Midbrain (tissue), 1 donor: ENCODE measurements around the gene CEACAM16.
A peak's percentile ranks its signal among the peaks of the same experiment; 100 is the strongest.

Experiments used
- DNase-seq: peaks from one replicate; lab custom pipeline; 2025; lab: John Stamatoyannopoulos, UW

The CEACAM16 gene

DNA sequence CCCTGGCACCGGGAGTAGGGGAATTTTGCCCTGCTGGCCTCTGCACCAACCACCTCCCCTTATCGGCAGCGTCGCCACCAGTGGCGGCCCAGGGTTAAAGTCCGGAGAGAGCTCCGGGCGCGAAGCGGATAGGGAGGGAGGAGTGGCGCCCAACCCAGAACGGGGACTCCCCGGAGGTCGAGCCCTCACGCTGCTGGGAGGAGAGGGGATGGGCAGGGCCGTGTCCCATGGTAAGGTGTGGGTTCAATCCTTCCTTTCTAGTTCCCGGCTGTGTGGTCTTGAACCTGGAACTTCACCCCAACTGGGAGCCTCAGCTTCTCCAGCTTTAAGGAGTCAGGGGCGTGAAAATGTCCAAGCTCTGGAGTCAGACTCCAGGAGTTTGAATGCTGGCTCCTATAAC lies 26.3 kb downstream of the CEACAM16 start:
- no peak for DNase-seq

DNA sequence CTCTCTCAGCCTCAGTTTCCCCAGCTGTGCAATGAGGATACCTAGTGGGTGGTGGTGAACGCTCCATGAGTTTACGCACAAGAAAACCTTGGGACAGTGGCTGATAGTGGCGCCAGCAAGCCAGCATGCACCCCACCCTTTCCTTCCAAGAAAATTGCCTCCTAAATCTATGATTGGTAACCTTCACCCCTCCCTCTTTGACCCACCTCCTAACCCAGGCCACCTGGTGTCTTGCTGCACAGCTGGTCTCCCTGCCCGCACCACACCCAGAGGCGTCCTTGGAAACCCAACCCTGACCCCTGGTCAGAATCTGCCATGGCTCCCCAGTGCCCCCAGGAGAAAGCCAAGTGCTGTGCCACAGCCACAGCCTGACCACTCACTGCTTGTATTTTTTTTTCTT lies 26.7 kb downstream of the CEACAM16 start:
- no peak for DNase-seq

DNA sequence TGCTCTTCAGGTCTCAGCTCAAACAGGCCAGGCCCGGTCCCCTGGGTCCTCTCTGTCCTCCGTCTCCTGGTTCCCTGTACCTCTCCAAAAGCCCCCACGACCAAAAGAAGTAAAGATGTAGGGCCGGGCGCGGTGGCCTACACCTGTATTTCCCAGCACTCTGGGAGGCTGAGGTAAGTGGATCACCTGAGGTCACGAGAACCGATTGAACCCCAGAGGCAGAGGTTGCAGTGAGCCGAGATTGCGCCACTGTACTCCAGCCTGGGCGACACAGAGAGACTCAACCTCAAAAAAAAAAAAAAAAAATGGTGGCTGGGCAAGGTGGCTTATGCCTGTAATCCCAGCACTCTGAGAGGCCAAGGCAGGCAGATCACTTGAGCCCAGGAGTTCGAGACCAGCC lies 27.5 kb downstream of the CEACAM16 start:
- no peak for DNase-seq

DNA sequence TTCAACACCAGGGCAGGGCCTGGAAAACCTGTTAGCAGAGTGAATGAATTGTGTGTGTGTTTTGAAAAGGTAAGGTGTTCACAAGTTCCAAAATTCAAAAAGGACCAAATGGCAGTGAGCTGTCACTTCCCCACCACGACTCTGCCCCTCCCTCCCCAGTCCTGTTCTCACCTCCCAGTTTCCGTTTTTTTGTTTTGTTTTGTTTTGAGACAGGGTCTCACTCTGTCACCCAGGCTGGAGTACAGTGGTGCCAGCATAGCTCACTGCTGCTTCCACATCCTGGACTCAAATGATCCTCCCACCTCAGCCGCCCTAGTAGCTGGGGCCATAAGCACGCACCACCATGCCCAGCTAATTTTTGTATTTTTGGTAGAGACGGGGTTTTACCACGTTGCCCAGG lies 29.2 kb downstream of the CEACAM16 start:
- no peak for DNase-seq

DNA sequence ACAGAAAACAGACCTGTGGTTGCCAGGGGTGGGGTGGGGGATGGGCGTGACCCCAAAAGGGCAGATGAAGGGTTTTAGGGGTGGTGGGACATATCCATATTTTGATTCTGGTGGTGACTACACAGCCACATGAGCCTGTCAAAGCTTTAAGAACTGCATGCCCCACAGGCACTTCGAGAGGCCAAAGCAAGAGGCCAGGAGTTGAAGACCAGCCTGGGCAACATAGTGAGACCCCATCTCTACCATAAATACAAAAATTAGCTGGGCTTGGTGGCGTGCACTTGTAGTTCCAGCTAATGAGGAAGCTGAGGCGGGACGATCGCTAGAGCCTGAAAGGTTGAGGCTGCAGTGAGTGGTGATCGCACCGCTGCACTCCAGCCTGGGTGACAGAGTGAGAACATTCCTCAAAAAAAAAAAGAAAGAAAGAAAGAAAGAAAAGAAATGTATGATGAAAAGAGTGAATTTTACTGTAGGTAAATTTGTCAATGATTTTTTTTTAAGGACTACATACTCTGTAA lies 30.6 kb downstream of the CEACAM16 start:
- DNase-seq = no peak

DNA sequence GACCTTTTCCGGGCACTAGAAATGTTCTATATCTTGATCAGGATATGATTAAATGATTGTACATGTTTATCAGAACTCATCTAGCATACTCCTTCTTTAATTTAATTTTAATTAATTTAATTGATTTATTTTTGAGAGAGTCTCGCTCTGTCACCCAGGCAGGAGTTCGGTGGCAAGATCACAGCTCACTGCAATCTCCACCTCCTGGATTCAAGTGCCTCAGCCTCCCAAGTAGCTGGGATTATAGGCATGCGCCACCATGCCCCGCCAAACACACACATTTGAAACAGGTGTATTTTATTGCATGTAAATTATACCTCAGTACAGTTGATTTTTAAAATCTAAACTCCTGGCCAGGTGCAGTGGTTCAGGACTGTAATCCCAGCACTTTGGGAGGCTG lies 32.1 kb downstream of the CEACAM16 start:
- no peak for DNase-seq

DNA sequence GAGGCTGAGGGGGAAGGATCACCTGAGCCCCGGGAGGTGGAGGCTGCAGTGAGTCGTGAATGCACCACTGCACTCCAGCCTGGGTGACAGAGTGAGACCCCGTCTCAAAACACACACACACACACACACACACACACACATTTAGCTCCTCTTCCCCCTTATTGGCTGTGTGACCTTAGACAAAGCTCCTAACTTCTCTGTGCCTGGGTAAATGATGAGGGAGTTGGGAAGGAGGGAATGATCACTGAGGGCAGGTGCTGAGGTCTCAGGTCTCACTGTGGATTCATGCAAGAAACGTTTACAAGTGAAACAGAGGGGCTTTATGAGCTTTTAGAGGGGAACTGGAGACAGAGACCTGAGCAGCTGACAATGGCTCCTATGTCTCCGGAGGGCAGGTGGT lies 32.7 kb downstream of the CEACAM16 start:
- no peak for DNase-seq

DNA sequence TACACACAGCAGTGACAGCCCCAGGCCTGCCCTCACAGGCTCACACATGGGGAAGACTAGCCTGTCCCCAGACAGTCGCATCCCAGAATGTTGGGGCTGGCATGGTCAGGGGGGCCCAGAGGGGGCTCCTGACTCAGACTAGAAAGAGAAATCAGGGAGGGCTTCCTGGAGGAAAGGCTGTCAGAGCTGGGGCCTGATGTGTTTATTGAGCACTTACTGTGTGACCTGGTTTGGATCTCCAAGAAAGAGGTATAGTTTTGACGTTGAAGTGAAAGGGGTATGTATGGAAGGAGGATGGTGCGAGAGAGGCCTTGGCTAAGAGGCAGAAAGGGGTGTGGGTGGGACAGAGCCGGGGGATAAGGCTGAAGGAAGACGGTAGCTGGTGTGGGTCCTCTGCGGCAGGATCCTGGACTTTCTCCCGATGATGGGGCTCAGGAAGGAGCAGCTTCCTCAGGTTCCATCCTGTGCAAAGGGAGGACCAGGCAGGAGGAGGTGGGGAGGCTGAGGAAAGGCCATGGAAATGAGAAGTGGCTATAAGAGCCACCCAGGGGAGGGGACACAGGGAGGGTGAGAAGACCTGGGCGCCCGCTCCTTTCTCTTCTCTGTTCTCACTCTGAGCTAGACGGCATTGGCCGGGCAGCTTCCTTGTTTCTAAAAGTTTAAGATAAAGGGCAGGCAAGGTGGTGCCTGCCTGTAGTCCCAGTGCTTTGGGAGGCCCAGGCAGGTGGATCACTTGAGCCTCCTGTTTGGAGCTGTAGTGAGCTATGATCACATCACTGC lies 33.5 kb downstream of the CEACAM16 start:
- DNase-seq = no peak

DNA sequence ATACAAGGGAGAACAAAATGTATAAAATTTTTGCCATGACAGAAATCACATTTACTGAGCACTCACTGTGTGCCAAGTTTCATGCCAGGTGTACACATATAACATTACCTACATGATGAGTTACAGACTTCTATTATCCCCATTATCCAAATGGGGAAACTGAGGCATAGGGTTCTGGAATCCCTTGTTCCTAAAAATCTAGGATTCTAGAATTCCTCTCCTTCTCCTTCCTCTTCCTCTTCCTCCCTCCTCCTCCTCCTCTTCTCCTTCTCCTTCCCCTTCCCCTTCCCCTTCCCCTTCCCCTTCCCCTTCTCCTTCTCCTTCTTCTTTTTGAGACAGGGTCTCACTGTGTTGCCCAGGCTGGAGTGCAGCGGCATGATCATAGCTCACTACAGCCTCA lies 35.4 kb downstream of the CEACAM16 start:
- no peak for DNase-seq

DNA sequence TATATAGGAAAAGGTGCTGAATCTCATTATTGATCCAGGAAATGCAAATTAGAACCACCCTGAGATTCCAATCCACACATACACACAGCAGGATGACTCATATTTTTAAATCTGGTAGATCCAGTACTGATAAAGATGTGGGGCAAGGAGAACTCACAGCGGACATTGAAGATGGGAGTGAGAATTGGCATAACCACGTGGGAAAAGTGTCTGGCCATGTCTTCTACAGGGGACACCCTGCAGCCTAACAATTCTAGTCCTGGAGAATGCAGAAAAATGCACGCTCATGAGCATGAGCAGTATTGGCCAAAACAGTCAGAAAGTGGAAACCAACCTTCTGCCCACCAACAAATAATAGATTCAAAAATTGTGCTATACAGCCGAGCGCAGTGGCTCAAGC lies 36.1 kb downstream of the CEACAM16 start:
- DNase-seq = no peak

DNA sequence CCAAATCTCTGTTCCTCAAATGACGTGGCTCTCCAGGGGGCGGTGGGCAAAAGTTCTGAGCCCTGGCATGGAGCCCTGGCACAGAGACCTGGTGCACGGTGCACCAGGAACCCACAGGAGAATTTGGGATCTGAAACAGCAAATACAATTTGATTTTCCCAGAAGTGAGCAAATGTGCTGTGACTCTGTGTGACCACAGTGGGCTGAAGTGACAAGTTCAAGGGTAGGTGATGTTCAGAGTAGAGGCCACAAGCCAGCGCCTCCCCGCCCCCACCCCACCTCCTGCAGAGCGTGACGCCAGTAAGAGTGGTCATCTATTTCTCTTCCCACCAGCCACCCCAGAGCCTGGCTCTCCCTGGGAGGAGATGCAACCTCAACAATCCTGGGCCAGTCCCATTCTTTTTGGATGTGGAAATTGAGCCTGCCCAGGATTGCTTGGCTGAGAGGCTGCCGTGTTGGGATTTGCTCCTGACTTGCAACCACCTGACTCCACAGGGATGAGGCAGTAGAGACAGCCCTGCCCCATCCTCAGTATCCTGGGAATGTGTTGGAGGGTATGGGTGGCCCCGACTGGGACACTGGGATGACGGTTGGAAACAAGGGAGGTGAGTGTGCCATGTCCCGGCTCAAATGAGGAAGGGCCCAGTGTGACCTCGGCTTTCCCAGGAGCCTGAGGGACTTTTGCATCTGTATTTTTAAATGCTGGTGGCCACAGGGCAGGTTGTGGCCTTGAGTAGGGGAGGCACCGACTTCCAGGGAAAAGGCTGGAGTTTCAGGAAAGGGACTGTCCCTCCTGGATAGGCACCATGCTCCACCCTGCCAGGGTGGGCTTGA lies 38.5 kb downstream of the CEACAM16 start:
- DNase-seq = no peak

DNA sequence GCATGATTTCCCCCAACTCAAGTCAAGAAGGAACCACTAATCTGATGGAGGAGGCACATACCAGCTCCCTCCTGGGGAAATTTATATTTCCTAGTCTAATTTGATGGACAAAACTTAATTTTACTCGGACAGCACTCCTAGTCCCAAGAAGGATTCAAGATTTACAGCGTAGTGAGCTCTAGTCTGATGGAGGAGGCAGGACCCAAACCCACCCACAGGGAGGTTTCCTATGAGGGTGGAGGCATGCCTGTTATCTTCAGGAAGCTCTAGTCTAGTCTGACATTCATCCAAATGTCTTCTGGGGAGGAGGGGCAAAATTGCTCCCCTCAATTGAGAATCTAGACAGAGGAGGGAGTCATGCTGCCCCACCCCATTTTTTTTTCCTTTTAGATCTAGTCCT lies 39.2 kb downstream of the CEACAM16 start:
- DNase-seq = no peak

DNA sequence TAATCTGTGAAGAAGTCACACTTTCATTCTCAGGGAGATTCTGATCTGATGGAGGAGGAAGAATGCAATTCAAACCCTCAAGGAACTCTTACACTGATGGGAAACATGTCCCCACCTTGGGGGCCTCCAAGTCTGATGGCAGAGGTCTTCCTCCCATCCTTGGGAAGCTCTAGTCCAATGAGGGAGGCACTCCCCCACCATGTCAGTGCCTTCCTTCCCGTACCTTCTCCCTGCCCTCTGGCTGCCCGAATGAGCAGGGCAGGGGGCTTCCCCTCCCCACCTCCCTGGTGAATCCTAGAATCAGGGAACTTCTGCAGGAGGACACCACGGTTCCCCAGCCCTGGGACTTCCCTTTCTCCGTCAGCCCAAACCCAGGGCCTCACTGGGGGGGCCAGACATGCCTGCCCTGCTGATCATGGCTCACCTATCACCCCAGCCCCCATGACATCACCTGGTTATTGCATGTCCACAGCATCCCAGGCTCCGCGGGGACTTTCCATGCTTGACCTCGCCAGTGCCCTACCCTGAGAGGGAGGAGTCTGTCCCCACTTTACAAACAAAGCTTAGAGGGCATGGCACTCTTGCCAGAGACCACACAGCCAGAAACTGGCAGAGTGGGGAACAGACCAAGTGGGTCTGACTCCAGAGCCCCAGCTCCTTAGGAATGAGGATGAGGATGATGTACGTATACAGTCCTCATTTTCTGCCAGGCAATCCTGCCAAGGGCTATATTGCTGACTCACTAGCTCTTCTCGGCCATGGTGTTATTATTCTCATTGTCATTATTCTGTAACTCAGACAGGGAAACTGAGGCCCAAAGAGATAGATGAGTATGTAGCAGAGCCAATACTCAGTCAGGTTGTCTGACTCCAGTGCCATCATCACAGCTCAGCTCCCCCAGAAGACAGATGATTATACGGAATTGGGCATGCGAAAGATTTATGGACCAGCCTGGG lies 39.9 kb downstream of the CEACAM16 start:
- DNase-seq = no peak

DNA sequence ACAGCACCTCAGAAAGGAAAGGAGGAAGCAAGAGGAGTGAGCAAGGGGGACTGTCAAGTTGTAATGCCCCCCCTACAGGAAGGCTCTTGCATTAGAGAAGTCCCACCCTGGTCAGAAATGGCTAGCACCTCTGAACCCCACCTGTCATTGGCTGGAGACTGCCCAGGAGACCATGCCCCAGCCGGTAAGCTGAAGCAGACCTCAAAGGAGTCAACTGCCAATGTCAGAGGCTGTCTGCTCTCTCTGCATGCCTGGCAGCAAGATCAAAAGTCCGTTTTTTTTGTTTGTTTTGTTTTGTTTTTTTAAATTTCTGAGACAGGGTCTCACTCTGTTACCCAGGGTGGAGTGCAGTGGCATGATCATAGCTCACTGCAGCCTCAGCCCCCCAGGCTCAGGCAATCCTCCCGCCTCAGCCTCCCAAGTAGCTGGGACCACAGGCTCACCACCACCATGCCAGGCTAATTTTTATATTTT lies 41.4 kb downstream of the CEACAM16 start:
- no peak for DNase-seq

DNA sequence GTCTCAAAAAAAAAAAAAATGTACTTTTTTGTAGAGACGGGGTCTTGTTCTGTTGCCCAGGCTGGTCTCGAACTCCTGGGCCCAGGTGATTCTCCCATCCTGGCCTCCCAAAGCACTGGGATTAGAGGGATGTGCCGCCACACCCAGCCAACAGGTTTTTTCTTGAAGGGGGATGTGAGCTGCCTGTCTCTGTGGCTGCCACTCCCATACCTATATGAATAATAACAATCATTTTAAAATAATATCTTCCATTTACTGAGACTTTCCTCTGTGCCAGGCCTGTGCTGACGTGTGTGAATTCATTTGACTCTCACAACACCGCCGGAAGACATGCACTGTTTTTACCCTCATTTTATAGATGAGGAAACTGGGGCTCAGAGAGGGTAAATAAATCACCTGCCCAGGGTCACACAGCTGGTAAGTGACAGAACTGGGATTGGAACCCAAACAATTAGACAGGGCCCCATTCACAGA lies 42.3 kb downstream of the CEACAM16 start:
- no peak for DNase-seq

DNA sequence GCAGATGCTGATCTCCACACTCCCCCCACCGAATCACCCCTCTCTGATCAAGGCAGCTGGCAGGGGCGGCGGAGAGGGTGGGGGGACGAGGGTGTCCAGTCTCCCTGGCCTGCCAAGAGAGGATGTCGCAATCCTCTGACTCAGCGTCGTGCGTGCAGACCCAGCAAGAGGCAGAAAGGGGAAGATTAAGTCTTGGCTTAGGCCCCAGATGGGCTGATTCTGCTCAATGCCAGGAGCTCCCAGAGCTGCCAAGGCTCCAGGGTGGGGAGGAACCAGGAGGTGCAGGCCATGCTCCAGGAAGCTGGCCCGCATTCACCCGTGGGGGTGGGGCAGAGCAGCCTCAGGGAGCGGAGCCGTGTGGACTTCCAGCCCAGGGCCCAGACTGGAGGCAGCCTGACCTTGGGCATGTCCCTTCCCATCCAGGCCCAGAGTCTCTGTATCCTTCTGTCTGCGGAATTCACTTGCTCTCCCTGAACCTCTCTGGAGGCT lies 42.9 kb downstream of the CEACAM16 start:
- peak; percentile 88 for DNase-seq

DNA sequence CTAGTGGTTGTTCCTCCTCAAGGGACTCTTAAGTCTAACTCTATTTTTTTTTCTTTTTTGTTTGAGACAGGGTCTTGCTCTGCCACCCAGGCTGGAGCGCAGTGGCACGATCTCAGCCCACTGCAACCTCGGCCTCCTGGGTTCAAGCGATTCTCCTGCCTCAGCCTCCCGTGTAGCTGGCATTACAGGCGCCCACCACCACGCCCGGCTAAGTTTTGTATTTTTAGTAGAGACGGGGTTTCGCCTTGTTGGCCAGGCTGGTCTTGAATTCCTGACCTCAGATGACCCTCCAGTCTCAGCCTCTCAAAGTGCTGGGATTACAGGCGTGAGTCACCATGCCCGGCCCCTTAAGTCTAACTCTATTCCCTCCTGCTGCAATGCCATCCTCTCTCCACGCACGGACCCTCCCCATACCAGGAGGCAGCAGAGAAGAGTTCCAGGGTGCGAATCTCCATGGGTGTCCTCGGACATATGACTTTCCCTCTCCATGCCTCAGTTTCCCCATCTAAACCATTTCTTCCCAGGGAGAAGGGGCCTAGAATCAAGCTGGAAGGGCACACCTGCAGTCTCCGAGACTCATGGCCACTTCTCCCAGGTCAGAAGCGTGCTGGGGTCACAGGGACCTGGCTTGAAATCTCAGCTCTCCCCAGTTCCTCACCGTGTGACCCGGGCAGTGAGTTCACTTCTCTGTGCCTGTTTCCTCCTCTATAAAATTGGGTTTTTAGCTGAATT lies 43.5 kb downstream of the CEACAM16 start:
- DNase-seq = no peak

DNA sequence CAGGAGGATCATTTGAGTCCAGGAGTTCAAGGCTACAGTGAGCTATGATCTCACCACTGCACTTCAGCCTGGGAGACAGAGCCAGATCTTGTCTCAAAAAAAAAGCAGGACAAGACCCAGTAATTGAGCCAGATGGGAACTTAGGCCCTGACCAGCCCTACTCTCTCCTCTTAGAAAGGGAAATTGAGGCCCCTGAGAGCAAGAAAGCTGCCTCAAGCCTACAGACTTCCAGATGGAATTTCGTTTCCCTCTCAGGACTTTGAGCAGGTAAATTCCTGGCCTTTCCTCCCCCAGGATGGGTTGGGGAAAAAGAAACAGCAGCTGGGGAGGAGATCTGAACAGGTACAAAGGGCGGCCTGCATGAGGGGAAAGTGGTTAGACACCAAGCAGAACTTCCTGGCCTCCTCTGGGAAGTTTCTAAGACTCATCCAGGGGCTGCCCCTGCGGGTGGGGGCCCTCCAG lies 46.0 kb downstream of the CEACAM16 start:
- DNase-seq = no peak

DNA sequence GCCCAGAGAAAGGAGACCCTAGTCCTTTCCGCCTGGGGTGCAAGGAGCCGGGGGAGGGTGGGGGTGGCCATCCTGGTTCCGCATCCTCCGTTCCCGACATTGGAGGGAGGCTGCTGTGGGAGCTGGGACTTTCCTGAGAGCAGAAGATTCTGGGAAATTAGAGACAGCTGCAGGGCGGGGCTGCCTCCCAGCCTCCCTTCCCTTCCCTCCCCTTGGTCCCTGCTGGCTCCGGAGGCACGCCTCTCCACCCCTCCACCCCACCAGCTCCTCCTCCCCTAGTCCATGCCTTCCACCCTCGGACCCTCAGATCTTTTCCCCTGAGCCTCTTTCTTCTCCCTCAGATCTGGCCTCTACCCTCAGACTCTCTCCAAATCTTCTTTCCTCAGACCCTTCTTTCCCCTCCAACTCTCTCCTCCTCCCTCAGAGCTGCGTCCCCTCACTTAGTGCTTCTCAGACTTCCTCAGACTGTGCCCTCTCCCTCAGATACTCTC lies 46.4 kb downstream of the CEACAM16 start:
- no peak for DNase-seq

DNA sequence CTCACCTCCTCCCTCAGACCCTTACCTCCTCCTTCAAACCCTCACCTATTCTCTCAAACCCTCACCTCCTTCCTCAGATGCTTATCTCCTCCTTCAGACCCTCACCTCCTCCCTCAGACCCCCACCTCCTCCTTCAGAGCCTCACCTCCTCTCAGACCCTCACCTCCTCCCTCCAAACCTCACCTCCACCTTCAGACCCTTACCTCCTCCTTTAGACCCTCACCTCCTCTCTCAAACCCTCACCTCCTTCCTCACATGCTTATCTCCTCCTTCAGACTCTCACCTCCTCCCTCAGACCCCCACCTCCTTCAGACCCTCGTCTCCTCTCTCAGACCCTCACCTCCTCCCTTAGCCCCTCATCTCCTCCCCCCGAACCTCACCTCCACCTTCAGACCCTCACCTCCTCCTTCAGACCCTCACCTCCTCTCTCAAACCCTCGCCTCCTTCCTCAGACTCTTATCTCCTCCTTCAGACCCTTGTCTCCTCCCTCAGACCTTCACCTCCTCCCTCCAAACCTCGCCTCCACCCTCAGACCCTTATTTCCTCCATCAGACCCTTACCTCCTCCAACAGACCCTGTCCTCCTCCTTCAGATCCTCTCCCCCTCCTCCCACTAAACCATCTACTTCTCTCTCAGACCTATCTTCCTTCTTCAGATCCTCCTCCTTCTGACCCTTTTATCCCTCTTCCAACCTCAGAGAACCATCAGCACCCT lies 47.1 kb downstream of the CEACAM16 start:
- no peak for DNase-seq
